PC-9 (cell line): ENCODE measurements around the gene PRAMEF20. TPM values are rescaled to one million over a fixed set of nuclear protein-coding genes. Genes with fewer than 3 reads are reported as not detected.

Experiments
- BruUV-seq: library from RNA; stranded (reverse); fragments of 400-500 nt; replicated peaks from 2 replicates; lab custom pipeline; 2021; lab: Mats Ljungman, UMichigan
- CTCF ChIA-PET: fragments of 300-600 bp; sonication (Branson Sonifier 250); formaldehyde crosslinking; loops from one replicate; lab custom pipeline; 2022; ENCODE audit warnings: antibody characterized with exemption; lab: Charles Lee
- POLR2A ChIA-PET: fragments of 300-600 bp; sonication (Branson Sonifier 250); formaldehyde crosslinking; loops from one replicate; lab custom pipeline; 2022; ENCODE audit warnings: antibody characterized with exemption; ENCODE audit not compliant: unreplicated experiment; lab: Charles Lee
- DNase-seq, 2 experiments: peaks; one replicate each; pipeline versions ENCODE4 v3.0.0 to v3.0.0-alpha.2; 2015 to 2022; ENCODE audit warnings: mixed read lengths in 1 of 2
- H2AFZ ChIP-seq: fragments of 200-600 bp; sonication (generic); 2 replicates; pipeline ENCODE4 v1.8.1; 2017; ENCODE audit warnings: antibody characterized with exemption
- H3F3A ChIP-seq: fragments of 200-600 bp; sonication (generic); 2 replicates; pipeline ENCODE4 v1.8.1; 2017; ENCODE audit warnings: antibody characterized with exemption, mild to moderate bottlenecking, low read depth; ENCODE audit not compliant: insufficient read depth
- H3K27ac ChIP-seq: fragments of 200-600 bp; sonication (generic); 2 replicates; pipeline ENCODE4 v1.6.1; 2016; ENCODE audit warnings: mixed run types
- H3K27me3 ChIP-seq: fragments of 200-600 bp; sonication (generic); 2 replicates; pipeline ENCODE4 v1.6.1; 2016; ENCODE audit warnings: low read depth, mixed run types; ENCODE audit not compliant: insufficient read depth
- H3K36me3 ChIP-seq: fragments of 200-600 bp; sonication (generic); 2 replicates; pipeline ENCODE4 v1.6.1; 2016; ENCODE audit warnings: low read depth, mixed run types
- H3K4me1 ChIP-seq: fragments of 200-600 bp; sonication (generic); replicated peaks from 2 replicates; pipeline ENCODE4 v1.6.1; 2016; ENCODE audit warnings: mixed run types; ENCODE audit not compliant: insufficient read depth
- H3K4me2 ChIP-seq: fragments of 200-600 bp; sonication (generic); 2 replicates; pipeline ENCODE4 v1.6.1; 2017; ENCODE audit warnings: mixed run types
- H3K4me3 ChIP-seq: fragments of 200-600 bp; sonication (generic); 2 replicates; pipeline ENCODE4 v1.6.1; 2016; ENCODE audit warnings: mixed run types
- H3K79me2 ChIP-seq: fragments of 200-600 bp; sonication (generic); 2 replicates; pipeline ENCODE4 v1.6.1; 2017; ENCODE audit warnings: low read depth, mixed run types
- H3K9me2 ChIP-seq: fragments of 200-600 bp; sonication (generic); 2 replicates; pipeline ENCODE4 v1.8.1; 2017; ENCODE audit warnings: mild to moderate bottlenecking; ENCODE audit not compliant: insufficient read depth
- H3K9me3 ChIP-seq: fragments of 200-600 bp; sonication (generic); 2 replicates; pipeline ENCODE4 v1.8.1; 2016; ENCODE audit warnings: low read depth; ENCODE audit not compliant: insufficient read depth
- H4K20me1 ChIP-seq: fragments of 200-600 bp; sonication (generic); 2 replicates; pipeline ENCODE4 v1.8.1; 2017; ENCODE audit not compliant: insufficient read depth
- CTCF ChIP-seq: fragments of 200-600 bp; sonication (generic); conservative IDR thresholded peaks from 2 replicates; pipeline ENCODE4 v1.6.1; 2017; ENCODE audit warnings: mixed run types, antibody characterized with exemption, mild to moderate bottlenecking, moderate library complexity
- EZH2 ChIP-seq: fragments of 200-600 bp; sonication (generic); IDR thresholded peaks from 2 replicates; pipeline ENCODE4 v1.8.0; 2017; ENCODE audit warnings: antibody characterized with exemption, low read depth
- intact Hi-C: fragments of 100-400 bp; cut with micrococcal nuclease; formaldehyde crosslinking; loops from one replicate; pipeline ENCODE4 v1.10.0; 2022; ENCODE audit not compliant: unreplicated experiment
- total RNA-seq: library from RNA; stranded (reverse); gene quantifications from 2 replicates; pipeline ENCODE4 v1.2.3, GENCODE V29; 2021

PRAMEF20 gene
- total RNA-seq, 1 experiment from 2014 or later = not detected

GRCh38 chr1:13469343-13469742, 59.1 kb downstream of the PRAMEF20 start:
- intact Hi-C loops = no loop called here
- no TSS peak for BruUV-seq

More at GRCh38 chr1:13469343-13469742, 59.1 kb downstream of the PRAMEF20 start:
- Histone ChIP-seq H3K4me1 (no peaks in the 10 kb centered on the region), H3F3A (no peaks in the 10 kb centered on the region), H3K9me2 (no peaks in the 10 kb centered on the region), H3K4me2 (no peak overlapping the region), H3K4me3 (no peak overlapping the region), H3K36me3 (no peaks in the 10 kb centered on the region), H4K20me1 (no peaks in the 10 kb centered on the region), H3K9me3 (no peaks in the 10 kb centered on the region), H3K79me2 (no peaks in the 10 kb centered on the region), H3K27me3 (peaks cover 17% of the 10 kb centered on the region), H2AFZ (no peak overlapping the region), H3K27ac (no peak overlapping the region)
- ChIA-PET CTCF (no interaction called here), POLR2A (no interaction called here)
- TF ChIP-seq CTCF = peak; percentile 24; the same call in 1 of the 2 replicates
- TF ChIP-seq EZH2 = no peak
- no peak for DNase-seq

Other genes with a start within 250 kb of the PRAMEF20 start
- gene HNRNPCL4, start 244.8 kb upstream of the PRAMEF20 start, total RNA-seq = not detected in 2 replicates
- gene PRAMEF9, start 238.6 kb upstream of the PRAMEF20 start, total RNA-seq = not detected in 2 replicates
- gene PRAMEF13, start 209.0 kb upstream of the PRAMEF20 start, total RNA-seq = not detected in 2 replicates
- not detected in 2 replicates for gene PRAMEF18, start 184.3 kb upstream of the PRAMEF20 start, total RNA-seq
- not detected in 2 replicates for gene PRAMEF5, start 156.3 kb upstream of the PRAMEF20 start, total RNA-seq
- gene PRAMEF8, start 125.3 kb upstream of the PRAMEF20 start, total RNA-seq = not detected in 2 replicates
- gene PRAMEF33, start 106.9 kb upstream of the PRAMEF20 start, total RNA-seq = not detected in 2 replicates
- not detected in 2 replicates for gene PRAMEF15, start 94.9 kb upstream of the PRAMEF20 start, total RNA-seq
- not detected in 2 replicates for gene PRAMEF14, start 63.3 kb upstream of the PRAMEF20 start, total RNA-seq
- gene PRAMEF19, start 38.5 kb upstream of the PRAMEF20 start, total RNA-seq = not detected in 2 replicates
- gene PRAMEF17, start 20.8 kb upstream of the PRAMEF20 start, total RNA-seq = not detected in 2 replicates
- gene LRRC38, start 103.6 kb downstream of the PRAMEF20 start, total RNA-seq = not detected in 2 replicates
- not detected in 2 replicates for gene PDPN, start 173.4 kb downstream of the PRAMEF20 start, total RNA-seq